RPMI8226 (cell line): ENCODE measurements around the gene GFPT2.

Source experiments
- DNase-seq: peaks from one replicate; pipeline ENCODE4 v3.0.0-alpha.2; 2015

GFPT2 gene

GRCh38 chr5:180274695-180275094 is 78.4 kb downstream of the GFPT2 start:
- no peak for DNase-seq

- DNase-seq = no peak
Measured at GRCh38 chr5:180271221-180271620, 81.9 kb downstream of the GFPT2 start.

GRCh38 chr5:180259260-180259611 is 93.9 kb downstream of the GFPT2 start:
- DNase-seq = no peak

GRCh38 chr5:180253036-180253824 is 99.9 kb downstream of the GFPT2 start:
- no peak for DNase-seq

- DNase-seq = no peak
Measured at GRCh38 chr5:180251887-180252286, 101.2 kb downstream of the GFPT2 start.

- no peak for DNase-seq
Measured at GRCh38 chr5:180251141-180251540, 102.0 kb downstream of the GFPT2 start.
